Measurements from ENCODE around the gene CEACAM20. TPM values are rescaled to one million over a fixed set of nuclear protein-coding genes. Genes with fewer than 3 reads are reported as not detected.

CEACAM20 gene
- total and polyA plus RNA-seq, 11 donors = not detected

DNA sequence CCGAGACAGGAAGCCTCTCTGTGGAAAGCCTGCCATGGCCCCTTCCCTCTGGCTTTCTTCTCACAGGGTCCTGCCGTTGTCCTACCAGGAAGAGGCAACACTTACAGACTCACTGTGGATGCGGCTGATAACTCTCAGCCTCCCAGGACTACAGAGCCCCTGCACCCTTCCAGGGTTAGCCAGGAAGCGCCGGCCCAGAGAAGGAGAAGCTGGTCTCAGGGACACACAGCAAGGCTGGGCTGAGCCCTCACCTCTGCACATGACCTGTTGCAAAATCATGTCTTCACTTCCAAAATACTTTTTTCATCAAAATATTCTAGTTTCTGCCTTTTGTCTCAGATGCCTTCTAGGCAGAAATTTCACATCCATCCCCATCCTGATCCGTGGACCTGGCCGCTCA lies 1.9 kb downstream of the CEACAM20 start:
- Histone ChIP-seq H3K4me3 (no peak overlapping the region), H3K27me3 (peaks cover 0 to 34% (median 0%) of the 10 kb centered on the region in 9 donors), H3K4me1 (no peaks in the 10 kb centered on the region), H3K27ac (no peak overlapping the region), H3K36me3 (no peaks in the 10 kb centered on the region), H3K9me3 (no peaks in the 10 kb centered on the region)
- TF ChIP-seq POLR2A (IDR thresholded peaks at IDR 0.05) = no peak
- TF ChIP-seq CTCF (IDR thresholded peaks at IDR 0.05) = no peak
- DNase-seq (no peak), ATAC-seq (no peak)
- 78 to 84% (median 81%) methylated on average over 7 of the region's 7 CpGs for WGBS, 4 donors
- intact Hi-C loops (cut with DNase I) = no loop called here

- DNase-seq = no peak
- TF ChIP-seq POLR2A (IDR thresholded peaks at IDR 0.05) (no peak), CTCF (IDR thresholded peaks at IDR 0.05) (no peak)
- H3K27ac ChIP-seq = no peak overlapping the region
- no peak for ATAC-seq
- peaks cover 0 to 28% (median 0%) of the 10 kb centered on the region in 9 donors for H3K27me3 ChIP-seq
- H3K4me3 ChIP-seq = no peak overlapping the region
- H3K9me3 ChIP-seq = no peaks in the 10 kb centered on the region
- H3K36me3 ChIP-seq = no peaks in the 10 kb centered on the region
- intact Hi-C loops (cut with DNase I) = no loop called here
- WGBS, 4 donors = 31 to 58% (median 41%) methylated on average over 4 of the region's 4 CpGs
- H3K4me1 ChIP-seq = no peaks in the 10 kb centered on the region
Measured at GRCh38 chr19:44525721-44526430, 3.6 kb downstream of the CEACAM20 start.

- no peak overlapping the region for H3K27ac ChIP-seq
- DNase-seq (no peak), ATAC-seq (no peak)
- no peak overlapping the region for H3K4me3 ChIP-seq
- no peak for TF ChIP-seq CTCF (IDR thresholded peaks at IDR 0.05)
- no peak for TF ChIP-seq POLR2A (IDR thresholded peaks at IDR 0.05)
- 86 to 92% (median 90%) methylated on average over 2 of the region's 2 CpGs for WGBS, 4 donors
- H3K4me1 ChIP-seq = no peaks in the 10 kb centered on the region
- H3K36me3 ChIP-seq = no peaks in the 10 kb centered on the region
- no peaks in the 10 kb centered on the region for H3K9me3 ChIP-seq
- intact Hi-C loops (cut with DNase I) = no loop called here
- peaks cover 0 to 10% (median 0%) of the 10 kb centered on the region in 9 donors for H3K27me3 ChIP-seq
Measured at GRCh38 chr19:44521370-44521769, 8.1 kb downstream of the CEACAM20 start.

DNA sequence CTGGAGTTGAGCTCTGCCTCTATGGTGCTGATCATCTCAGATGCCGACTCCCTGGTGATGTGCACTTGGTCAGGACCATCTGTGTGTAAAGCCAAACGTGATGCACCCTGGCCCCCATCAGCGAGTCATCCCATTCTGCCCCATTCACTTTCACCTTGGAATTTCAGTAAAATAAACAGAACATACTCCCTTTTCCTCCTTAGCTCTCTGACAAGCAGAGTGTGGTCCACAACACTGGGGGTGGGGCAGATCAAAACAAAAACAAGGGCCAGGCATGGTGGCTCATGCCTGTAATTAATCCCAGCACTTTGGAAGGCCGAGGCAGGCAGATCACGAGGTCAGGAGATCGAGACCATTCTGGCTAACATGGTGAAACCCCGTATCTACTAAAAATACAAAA lies 12.3 kb downstream of the CEACAM20 start:
- Histone ChIP-seq H3K4me1 (no peaks in the 10 kb centered on the region), H3K27me3 (peaks cover 0 to 34% (median 0%) of the 10 kb centered on the region in 9 donors), H3K36me3 (no peaks in the 10 kb centered on the region), H3K4me3 (no peak overlapping the region), H3K9me3 (no peaks in the 10 kb centered on the region), H3K27ac (no peak overlapping the region)
- TF ChIP-seq CTCF (IDR thresholded peaks at IDR 0.05) (no peak), POLR2A (IDR thresholded peaks at IDR 0.05) (no peak)
- WGBS, 4 donors = 74 to 79% (median 79%) methylated on average over 6 to 7 of the region's 7 CpGs
- DNase-seq = no peak
- ATAC-seq = no peak
- intact Hi-C loops (cut with DNase I) = no loop called here

All from heart left ventricle (tissue), 16 donors.